ENCODE measurements around the gene COG7. TPM values are rescaled to one million over a fixed set of nuclear protein-coding genes. Genes with fewer than 3 reads are reported as not detected.
"Not testable (repeated sequence)": the region's sequence is repeated elsewhere in the genome, so short reads cannot be mapped to it uniquely, and the experiment has no call there.

COG7 gene
- total RNA-seq, 2 experiments from 2014 or later: 20.0 to 21.5 TPM

DNA sequence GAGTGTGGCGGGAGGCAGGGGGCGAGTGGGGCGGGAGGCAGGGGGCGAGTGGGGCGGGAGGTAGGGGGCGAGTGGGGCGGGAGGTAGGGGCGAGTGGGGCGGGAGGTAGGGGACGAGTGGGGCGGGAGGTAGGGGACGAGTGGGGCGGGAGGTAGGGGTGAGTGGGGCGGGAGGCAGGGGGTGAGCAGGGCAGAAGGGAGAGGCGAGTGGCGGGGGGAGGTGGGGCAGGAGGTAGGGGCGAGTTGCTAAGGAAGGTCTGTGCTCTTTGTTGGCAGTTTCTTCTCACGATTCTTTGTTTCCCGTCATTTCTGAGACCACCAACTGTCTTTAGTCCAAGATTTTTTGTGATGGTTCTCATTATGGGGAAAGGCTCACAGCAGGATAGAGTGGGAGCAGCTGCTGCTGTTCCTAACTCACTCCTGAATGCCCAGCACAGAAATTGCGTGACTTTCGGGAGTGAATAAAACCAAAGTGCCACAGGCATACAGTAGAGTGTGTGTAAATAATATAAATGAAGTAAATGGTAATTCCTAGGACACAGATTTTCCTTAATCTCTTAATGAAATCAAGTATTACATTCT is 44.7 kb downstream of the COG7 start:
- POLR2A ChIA-PET: no interaction called here
- Mint-ChIP-seq H3K36me3 (ENCODE audit: low read depth) (peaks cover 12% of the 10 kb centered on the region), H3K9me3 (ENCODE audit: insufficient read depth) (no peaks in the 10 kb centered on the region), H3K27ac (no peak overlapping the region), H3K4me1 (ENCODE audit: low read depth) (no peaks in the 10 kb centered on the region), H3K4me3 (no peak overlapping the region), H3K27me3 (ENCODE audit: low read depth) (no peaks in the 10 kb centered on the region)
- DNase-seq (no peak), ATAC-seq (no peak)
- CTCF ChIA-PET: no interaction called here

DNA sequence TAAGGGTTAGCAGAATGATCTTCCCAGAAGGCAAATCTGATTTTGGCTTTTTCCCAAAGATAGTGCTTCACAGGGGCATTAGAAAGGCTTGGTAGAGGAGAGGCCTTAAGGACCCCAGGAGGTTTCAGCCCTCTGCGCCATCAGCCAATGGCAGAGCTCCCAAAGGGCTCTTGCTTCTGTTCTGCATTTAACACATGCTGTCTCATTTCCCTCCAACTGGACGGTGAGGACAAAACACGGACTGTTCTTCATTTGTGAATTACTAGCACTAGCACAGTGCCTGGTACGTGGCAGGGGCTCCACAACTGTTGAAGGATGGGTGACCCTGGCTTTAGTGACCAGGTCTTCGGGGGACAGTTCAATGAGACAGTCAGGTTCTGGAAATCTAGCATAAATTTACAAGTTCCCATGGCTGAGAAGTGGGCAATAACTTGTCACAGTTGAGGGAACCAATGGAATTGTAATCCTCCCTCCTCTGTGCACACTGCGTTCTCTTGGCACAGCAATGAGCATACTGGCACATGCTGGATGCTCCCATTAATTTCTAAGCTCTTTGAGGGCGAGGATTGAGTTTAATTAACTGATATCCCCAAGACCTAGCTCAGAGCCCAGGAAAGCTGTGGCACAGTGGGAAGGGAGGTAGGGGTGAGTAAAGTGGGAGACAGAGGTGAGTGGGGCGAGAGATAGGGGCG is 45.4 kb downstream of the COG7 start:
- Mint-ChIP-seq H3K4me3 (no peak overlapping the region), H3K4me1 (ENCODE audit: low read depth) (no peaks in the 10 kb centered on the region), H3K27ac (no peak overlapping the region), H3K36me3 (ENCODE audit: low read depth) (peaks cover 20% of the 10 kb centered on the region), H3K9me3 (ENCODE audit: insufficient read depth) (no peaks in the 10 kb centered on the region), H3K27me3 (ENCODE audit: low read depth) (no peaks in the 10 kb centered on the region)
- ChIA-PET POLR2A (no interaction called here), CTCF (no interaction called here)
- ATAC-seq (no peak), DNase-seq (no peak)

DNA sequence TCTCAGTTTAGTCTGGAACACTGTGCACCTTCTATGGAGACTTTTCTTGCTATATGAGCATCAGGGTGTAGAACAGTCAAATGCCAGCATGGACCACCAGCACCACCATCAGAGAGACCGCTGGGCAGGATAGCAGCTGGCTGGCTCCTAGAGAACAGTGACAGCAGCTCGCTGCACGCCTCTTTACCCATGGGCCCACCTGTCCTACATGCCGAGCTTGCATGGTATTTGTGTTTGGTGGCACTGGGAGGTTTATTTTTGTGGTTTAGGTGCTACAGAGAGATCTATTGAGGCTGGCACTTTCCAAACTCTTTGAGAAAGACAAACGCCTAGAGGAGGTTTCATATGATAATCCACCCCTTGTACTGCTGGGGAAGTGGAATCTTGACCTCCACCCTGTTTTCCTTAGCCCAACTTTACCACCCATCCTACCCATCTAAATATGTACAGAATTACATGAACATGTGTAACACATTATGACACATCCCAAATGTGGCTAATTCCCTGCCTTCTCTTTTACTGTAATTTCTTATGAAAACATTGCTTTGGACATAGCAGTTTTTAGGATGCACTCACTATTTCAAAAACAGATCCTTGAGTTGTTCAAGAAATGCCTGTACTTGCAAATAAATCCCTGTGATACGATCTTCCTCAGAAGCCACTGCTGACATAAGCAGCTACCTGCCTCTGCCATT is 46.3 kb downstream of the COG7 start:
- POLR2A ChIA-PET: no interaction called here
- H3K4me1 Mint-ChIP-seq (ENCODE audit: low read depth): no peaks in the 10 kb centered on the region
- DNase-seq: no peak
- H3K9me3 Mint-ChIP-seq (ENCODE audit: insufficient read depth): no peaks in the 10 kb centered on the region
- no peak overlapping the region for H3K4me3 Mint-ChIP-seq
- H3K27ac Mint-ChIP-seq: no peak overlapping the region
- CTCF ChIA-PET: interaction anchor here (1.9 kb wide), 1 partner anchor 28 kb away, joined by 6 read pairs; no protein-coding TSS in a partner anchor
- peaks cover 22% of the 10 kb centered on the region for H3K36me3 Mint-ChIP-seq (ENCODE audit: low read depth)
- no peak for ATAC-seq
- no peaks in the 10 kb centered on the region for H3K27me3 Mint-ChIP-seq (ENCODE audit: low read depth)

DNA sequence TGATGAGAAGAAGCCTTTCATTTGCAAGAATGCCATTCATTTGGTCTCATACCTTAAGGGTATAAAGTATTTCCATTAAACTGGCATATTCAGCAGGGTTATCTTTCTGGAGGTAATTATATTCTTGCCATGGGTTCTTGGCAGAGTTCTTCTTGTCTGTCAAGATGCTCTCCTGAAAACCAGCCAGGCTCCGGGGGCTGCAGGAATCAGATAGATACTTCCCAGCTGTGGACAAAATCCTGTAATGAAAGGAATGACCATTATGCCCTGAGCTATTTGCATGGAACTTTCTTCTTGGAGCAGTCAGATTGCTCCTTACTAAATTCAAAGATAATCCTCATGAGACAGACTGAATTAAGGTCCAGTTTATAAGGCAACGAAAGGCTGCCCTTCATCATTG is 47.0 kb downstream of the COG7 start:
- DNase-seq: no peak
- no peak overlapping the region for H3K4me3 Mint-ChIP-seq
- H3K4me1 Mint-ChIP-seq (ENCODE audit: low read depth): no peaks in the 10 kb centered on the region
- no peak overlapping the region for H3K27ac Mint-ChIP-seq
- ATAC-seq: no peak
- H3K36me3 Mint-ChIP-seq (ENCODE audit: low read depth): peaks cover 23% of the 10 kb centered on the region
- H3K9me3 Mint-ChIP-seq (ENCODE audit: insufficient read depth): no peaks in the 10 kb centered on the region
- CTCF ChIA-PET: interaction anchor here (1.3 to 1.9 kb wide), 2 partner anchors 29 to 30 kb away, joined by 3 to 6 read pairs; no protein-coding TSS in a partner anchor
- H3K27me3 Mint-ChIP-seq (ENCODE audit: low read depth): no peaks in the 10 kb centered on the region
- POLR2A ChIA-PET: no interaction called here

DNA sequence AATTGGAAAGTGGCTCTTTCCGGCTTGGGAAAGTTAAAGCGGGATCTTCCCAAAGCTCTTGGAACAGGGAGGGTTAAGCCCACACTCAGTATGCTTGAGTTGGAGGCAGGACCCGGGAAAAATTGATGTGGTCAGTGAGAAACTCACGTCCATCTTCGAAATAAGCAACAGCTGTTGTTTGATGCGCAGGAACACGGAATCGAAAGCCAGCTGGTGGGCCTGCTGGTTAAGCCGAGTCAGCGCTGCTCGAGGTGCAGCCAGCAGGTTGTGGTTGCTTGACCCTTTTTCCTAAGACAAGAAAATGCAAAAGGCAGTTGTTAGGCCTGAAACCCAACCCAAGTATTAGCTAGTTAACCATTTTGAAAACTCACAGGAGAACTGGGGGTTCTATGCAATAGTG is 49.4 kb downstream of the COG7 start:
- ChIA-PET POLR2A (no interaction called here), CTCF (interaction anchor here (1.0 to 1.6 kb wide), 2 partner anchors 30 to 31 kb away, joined by 3 read pairs; no protein-coding TSS in a partner anchor)
- no peak overlapping the region for H3K27ac Mint-ChIP-seq
- ATAC-seq: no peak
- no peak for DNase-seq
- no peak overlapping the region for H3K4me3 Mint-ChIP-seq
- no peaks in the 10 kb centered on the region for H3K4me1 Mint-ChIP-seq (ENCODE audit: low read depth)
- no peaks in the 10 kb centered on the region for H3K9me3 Mint-ChIP-seq (ENCODE audit: insufficient read depth)
- H3K27me3 Mint-ChIP-seq (ENCODE audit: low read depth): no peaks in the 10 kb centered on the region
- H3K36me3 Mint-ChIP-seq (ENCODE audit: low read depth): peaks cover 26% of the 10 kb centered on the region

DNA sequence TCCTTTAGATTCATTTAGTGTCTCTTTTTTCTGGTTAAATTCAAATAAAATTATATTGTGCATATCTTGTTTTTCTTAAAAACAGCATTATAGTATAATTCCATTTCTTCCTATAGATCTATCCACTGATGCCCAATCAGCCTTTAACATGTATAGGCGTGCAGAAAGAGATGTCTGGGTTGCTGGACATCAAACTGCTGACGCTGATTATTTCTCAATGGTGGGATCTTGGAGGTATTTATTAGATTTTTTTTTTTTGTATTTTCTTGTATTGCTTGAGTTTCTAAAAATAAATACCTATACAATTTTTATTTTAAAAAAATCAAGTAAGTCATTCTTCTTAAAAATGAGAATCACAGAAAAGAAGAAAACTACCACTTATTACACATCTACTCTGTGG is 50.9 kb downstream of the COG7 start:
- no peak for DNase-seq
- ATAC-seq: no peak
- H3K36me3 Mint-ChIP-seq (ENCODE audit: low read depth): peaks cover 29% of the 10 kb centered on the region
- CTCF ChIA-PET: no interaction called here
- no peaks in the 10 kb centered on the region for H3K27me3 Mint-ChIP-seq (ENCODE audit: low read depth)
- no peaks in the 10 kb centered on the region for H3K4me1 Mint-ChIP-seq (ENCODE audit: low read depth)
- no peak overlapping the region for H3K4me3 Mint-ChIP-seq
- POLR2A ChIA-PET: no interaction called here
- no peak overlapping the region for H3K27ac Mint-ChIP-seq
- H3K9me3 Mint-ChIP-seq (ENCODE audit: insufficient read depth): no peaks in the 10 kb centered on the region

DNA sequence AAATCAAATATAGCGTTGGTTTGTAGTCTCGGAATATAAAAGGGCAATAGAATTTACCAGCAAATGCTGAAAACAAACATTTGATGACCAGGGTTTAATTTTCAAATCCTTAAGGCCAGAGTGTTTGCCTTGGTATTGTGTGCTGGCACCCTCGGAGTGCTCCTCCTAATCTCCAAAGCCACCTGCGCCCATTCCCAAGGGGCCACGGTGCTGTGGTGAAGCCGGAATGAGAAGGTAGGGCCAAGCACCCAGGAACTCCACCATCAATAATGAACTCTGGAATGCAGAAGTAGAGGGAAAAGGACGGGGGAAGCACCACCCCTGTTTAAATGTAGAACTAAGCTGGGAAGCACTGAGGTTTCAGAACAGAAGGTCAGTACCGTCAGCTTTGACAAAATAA is 51.9 kb downstream of the COG7 start:
- H3K36me3 Mint-ChIP-seq (ENCODE audit: low read depth): peaks cover 29% of the 10 kb centered on the region
- ChIA-PET CTCF (no interaction called here), POLR2A (no interaction called here)
- no peak overlapping the region for H3K27ac Mint-ChIP-seq
- no peaks in the 10 kb centered on the region for H3K9me3 Mint-ChIP-seq (ENCODE audit: insufficient read depth)
- ATAC-seq: no peak
- H3K4me3 Mint-ChIP-seq: no peak overlapping the region
- H3K4me1 Mint-ChIP-seq (ENCODE audit: low read depth): no peaks in the 10 kb centered on the region
- no peak for DNase-seq
- H3K27me3 Mint-ChIP-seq (ENCODE audit: low read depth): no peaks in the 10 kb centered on the region

DNA sequence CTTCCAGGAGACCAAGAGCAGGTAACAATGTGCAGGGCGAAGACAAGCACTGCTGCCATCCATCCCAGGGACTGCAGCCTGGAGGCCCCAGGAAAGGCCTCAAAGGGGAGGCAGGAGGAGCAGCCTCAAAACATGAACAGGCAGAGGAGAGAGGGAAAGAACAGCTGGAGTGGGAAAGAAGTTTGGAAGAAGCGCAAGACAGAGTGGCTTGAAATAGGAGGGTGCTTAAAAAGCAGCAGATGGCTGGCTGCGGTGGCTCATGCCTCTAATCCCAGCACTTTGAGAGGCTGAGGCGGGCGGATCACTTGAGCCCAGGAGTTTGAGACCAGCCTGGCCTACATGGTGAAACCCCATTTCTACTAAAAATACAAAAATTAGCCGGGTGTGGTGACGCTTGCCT is 52.5 kb downstream of the COG7 start:
- H3K36me3 Mint-ChIP-seq (ENCODE audit: low read depth): peaks cover 29% of the 10 kb centered on the region
- H3K9me3 Mint-ChIP-seq (ENCODE audit: insufficient read depth); DNase-seq; H3K4me1 Mint-ChIP-seq (ENCODE audit: low read depth); H3K27me3 Mint-ChIP-seq (ENCODE audit: low read depth); H3K27ac Mint-ChIP-seq; H3K4me3 Mint-ChIP-seq; ATAC-seq; POLR2A ChIA-PET; CTCF ChIA-PET: not testable (repeated sequence)

DNA sequence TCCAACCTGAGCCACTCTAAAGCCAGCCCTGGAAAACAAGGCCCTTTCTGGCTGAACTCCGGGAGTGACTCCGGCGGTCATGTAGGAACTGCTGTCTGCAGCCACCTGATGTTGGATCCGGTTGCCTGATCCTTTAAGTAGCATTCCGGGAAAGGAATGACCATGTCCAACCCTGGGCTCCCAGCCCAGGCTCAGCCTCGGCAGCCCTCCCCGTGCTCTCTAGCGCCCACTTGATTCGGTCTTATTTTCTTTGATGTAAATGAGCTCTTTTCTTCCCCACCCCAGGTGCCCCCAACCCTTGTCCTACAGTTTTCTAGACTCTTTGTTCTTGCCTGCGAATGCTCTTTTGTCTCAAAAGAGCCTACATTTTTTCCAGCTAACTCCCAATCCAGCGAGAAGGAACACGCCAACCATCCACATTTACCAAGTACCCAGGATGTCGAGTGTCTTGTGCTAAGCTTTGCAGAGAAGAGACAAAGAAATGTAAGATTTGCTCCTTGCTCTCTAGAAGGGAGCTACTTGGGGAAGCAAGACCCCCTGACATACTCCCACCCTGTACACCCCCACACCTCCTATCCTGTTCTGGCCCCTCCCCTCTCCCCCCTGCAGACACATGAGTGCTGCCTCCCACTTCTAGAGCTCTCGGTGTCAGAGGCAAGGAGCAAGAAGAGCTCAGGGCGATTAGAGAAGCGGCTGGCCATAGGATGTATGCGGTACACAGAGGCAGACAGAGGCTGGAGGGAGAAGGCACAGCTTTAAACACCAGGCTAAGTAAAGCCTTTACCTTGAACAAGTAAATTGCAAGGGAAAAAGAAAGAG is 53.8 kb downstream of the COG7 start:
- ATAC-seq: no peak
- H3K27me3 Mint-ChIP-seq (ENCODE audit: low read depth): no peaks in the 10 kb centered on the region
- H3K36me3 Mint-ChIP-seq (ENCODE audit: low read depth): peaks cover 29% of the 10 kb centered on the region
- no peak overlapping the region for H3K27ac Mint-ChIP-seq
- ChIA-PET POLR2A (no interaction called here), CTCF (no interaction called here)
- no peaks in the 10 kb centered on the region for H3K9me3 Mint-ChIP-seq (ENCODE audit: insufficient read depth)
- no peak for DNase-seq
- H3K4me1 Mint-ChIP-seq (ENCODE audit: low read depth): no peaks in the 10 kb centered on the region
- H3K4me3 Mint-ChIP-seq: no peak overlapping the region

DNA sequence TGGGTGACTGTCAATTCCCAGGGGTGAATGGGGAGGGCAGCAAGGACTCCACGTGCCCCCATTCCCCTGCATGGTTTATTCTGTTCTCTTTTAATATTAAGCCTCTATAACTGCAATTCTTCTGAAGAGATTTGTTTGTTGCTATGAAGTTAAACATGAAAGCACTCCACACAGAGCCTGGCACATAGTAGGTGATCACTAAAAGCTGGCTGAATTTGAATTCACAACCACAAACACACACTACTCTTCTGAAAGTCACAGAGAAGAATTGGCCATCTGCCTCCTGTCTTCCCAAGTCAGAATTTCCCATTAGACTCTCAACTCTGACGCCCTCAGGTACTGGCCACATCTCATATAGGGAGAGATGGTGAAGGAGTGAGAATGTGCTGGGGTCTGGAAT is 55.5 kb downstream of the COG7 start:
- ATAC-seq (no peak), DNase-seq (no peak)
- ChIA-PET POLR2A (no interaction called here), CTCF (interaction anchor here (1.0 kb wide), 1 partner anchor 37 kb away, joined by 3 read pairs; no protein-coding TSS in a partner anchor)
- Mint-ChIP-seq H3K36me3 (ENCODE audit: low read depth) (peaks cover 17% of the 10 kb centered on the region), H3K27ac (no peak overlapping the region), H3K9me3 (ENCODE audit: insufficient read depth) (no peaks in the 10 kb centered on the region), H3K4me1 (ENCODE audit: low read depth) (no peaks in the 10 kb centered on the region), H3K4me3 (no peak overlapping the region), H3K27me3 (ENCODE audit: low read depth) (no peaks in the 10 kb centered on the region)

DNA sequence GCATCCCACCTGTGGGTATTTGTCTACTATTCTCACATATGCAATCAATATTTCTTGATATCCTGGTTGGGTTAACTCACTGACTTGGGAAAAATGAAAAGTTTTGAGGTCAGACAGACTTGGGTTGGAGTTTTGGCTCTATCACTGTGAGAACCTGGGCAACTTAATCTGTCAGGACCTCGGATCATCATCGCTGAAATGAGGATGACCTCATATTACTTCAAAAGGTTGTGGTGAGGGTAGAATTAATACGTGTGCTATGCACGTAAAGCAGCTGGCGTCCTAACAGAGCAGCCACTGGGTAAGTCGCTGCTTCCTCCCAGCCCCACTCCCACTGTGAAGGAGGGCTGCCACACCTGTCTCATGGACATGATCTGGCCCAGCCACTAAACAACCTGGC is 57.3 kb downstream of the COG7 start:
- CTCF ChIA-PET: no interaction called here
- Mint-ChIP-seq H3K4me3 (no peak overlapping the region), H3K4me1 (ENCODE audit: low read depth) (no peaks in the 10 kb centered on the region), H3K27me3 (ENCODE audit: low read depth) (no peaks in the 10 kb centered on the region), H3K36me3 (ENCODE audit: low read depth) (peaks cover 11% of the 10 kb centered on the region), H3K9me3 (ENCODE audit: insufficient read depth) (no peaks in the 10 kb centered on the region), H3K27ac (no peak overlapping the region)
- POLR2A ChIA-PET: no interaction called here
- ATAC-seq (no peak), DNase-seq (no peak)
